Natural killer cell (primary cell): ENCODE results near the gene NHSL1. TPM values are rescaled to one million over a fixed set of nuclear protein-coding genes. Genes with fewer than 3 reads are reported as not detected.

ENCODE experiments used
- ATAC-seq, 3 donors: fragments of 150-1000 bp in 2 of 3; fragments of 200-7000 bp in 1 of 3; cut with Tn5 transposase; 1 replicate in 1 of 3; 2 replicates in 2 of 3; pipeline ENCODE4 v1.10.0; 2021; ENCODE audit warnings: mild to moderate bottlenecking in 2 of 3, moderate library complexity in 2 of 3
- DNase-seq, 2 donors: peaks; one replicate each; pipeline versions ENCODE4 v3.0.0 to v3.0.0-alpha.2; 2013 to 2021; ENCODE audit warnings: mixed read lengths in 1 of 2
- H3K27ac ChIP-seq: one replicate; pipeline ENCODE4 v1.5.1; 2013; ENCODE audit warnings: mild to moderate bottlenecking, low read length
- H3K27me3 ChIP-seq: one replicate; pipeline ENCODE4 v1.6.1; 2013; ENCODE audit warnings: low read length; ENCODE audit not compliant: control insufficient read depth, insufficient read depth
- H3K36me3 ChIP-seq: one replicate; pipeline ENCODE4 v1.6.1; 2013; ENCODE audit warnings: low read length; ENCODE audit not compliant: control insufficient read depth, insufficient read depth
- H3K4me1 ChIP-seq: one replicate; pipeline ENCODE4 v1.6.1; 2013; ENCODE audit warnings: low read length; ENCODE audit not compliant: control insufficient read depth, insufficient read depth
- H3K4me3 ChIP-seq: one replicate; pipeline ENCODE4 v1.5.1; 2013; ENCODE audit warnings: low read length
- H3K9me3 ChIP-seq: one replicate; pipeline ENCODE4 v1.6.1; 2013; ENCODE audit warnings: low read length; ENCODE audit not compliant: control insufficient read depth, insufficient read depth
- H3K27ac Mint-ChIP-seq, 2 donors: one replicate each; pipeline ENCODE4 v1.8.0; 2022; ENCODE audit warnings: mild to moderate bottlenecking in 2 of 2, mixed read lengths in 2 of 2, moderate library complexity in 1 of 2
- H3K27me3 Mint-ChIP-seq, 2 donors: one replicate each; pipeline ENCODE4 v1.8.0; 2022; ENCODE audit warnings: low read depth in 2 of 2, mixed read lengths in 2 of 2
- H3K36me3 Mint-ChIP-seq: one replicate; pipeline ENCODE4 v1.8.0; 2022; ENCODE audit warnings: mixed read lengths
- H3K4me1 Mint-ChIP-seq, 2 donors: one replicate each; pipeline ENCODE4 v1.8.0; 2022; ENCODE audit warnings: mixed read lengths in 2 of 2
- H3K4me3 Mint-ChIP-seq: one replicate; pipeline ENCODE4 v1.8.0; 2022; ENCODE audit warnings: mild to moderate bottlenecking, moderate library complexity, mixed read lengths
- H3K9me3 Mint-ChIP-seq, 2 donors: one replicate each; pipeline ENCODE4 v1.8.0; 2022; ENCODE audit warnings: mixed read lengths in 2 of 2
- CTCF ChIP-seq: fragments of 200-600 bp; IDR thresholded peaks from one replicate; pipeline ENCODE4 v1.8.0; 2022; ENCODE audit warnings: antibody characterized with exemption
- WGBS: methylation state at CpG from one replicate; pipeline ENCODE4 v1.1.7; 2013; ENCODE audit warnings: missing lambda C conversion rate; ENCODE audit not compliant: insufficient coverage; 5-methylcytosine and 5-hydroxymethylcytosine counted together
- intact Hi-C: fragments of 100-400 bp; cut with micrococcal nuclease; formaldehyde crosslinking; loops from one replicate; pipeline ENCODE4 v1.14.2; 2022
- total RNA-seq, 4 donors: library from RNA; stranded (reverse); fragments of 120-200 nt in 1 of 4; gene quantifications; one replicate each; pipeline versions ENCODE4 v1.2.3 to v1.2.4, GENCODE V29; 2013 to 2022

The NHSL1 gene
- under 1 TPM; 0.38 to 0.75 (median 0.68) TPM for total RNA-seq
- 0.65 TPM for total RNA-seq (2013)

GRCh38 chr6:138499303-138500018, at the start of gene NHSL1:
Gene NHSL1, minus strand, starts transcription at chr6:138499494. Its CDS starts 204 bp downstream, at chr6:138499290.
- peaks cover 21 to 42% of the 10 kb centered on the region in 2 donors for H3K27me3 Mint-ChIP-seq
- no peak for TF ChIP-seq CTCF
- H3K27me3 ChIP-seq: peaks cover 3% of the 10 kb centered on the region
- ATAC-seq (no peak), DNase-seq (no peak)
- intact Hi-C loops: no loop called here
- no peaks in the 10 kb centered on the region for H3K36me3 Mint-ChIP-seq
- H3K4me3 Mint-ChIP-seq: no peak within 1 kb of the TSS
- 26% methylated on average over 7 of the region's 8 CpGs for WGBS
- no peak within 1 kb of the TSS for H3K27ac ChIP-seq
- H3K36me3 ChIP-seq: no peaks in the 10 kb centered on the region
- H3K27ac Mint-ChIP-seq: no peak within 1 kb of the TSS
- no peaks in the 10 kb centered on the region for H3K9me3 Mint-ChIP-seq
- no peak within 1 kb of the TSS for H3K4me3 ChIP-seq
- H3K4me1 ChIP-seq: no peaks in the 10 kb centered on the region
- no peaks in the 10 kb centered on the region for H3K4me1 Mint-ChIP-seq
- H3K9me3 ChIP-seq: no peaks in the 10 kb centered on the region

- no peaks in the 10 kb centered on the region for H3K36me3 Mint-ChIP-seq
- Histone ChIP-seq H3K27me3 (no peaks in the 10 kb centered on the region), H3K4me1 (no peaks in the 10 kb centered on the region), H3K36me3 (no peaks in the 10 kb centered on the region), H3K27ac (no peak overlapping the region), H3K9me3 (no peaks in the 10 kb centered on the region), H3K4me3 (no peak overlapping the region)
- no peak overlapping the region for H3K27ac Mint-ChIP-seq
- DNase-seq (no peak), ATAC-seq (peak; percentile 32 to 48 (median 40))
- WGBS: 20% methylated on average over 5 of the region's 5 CpGs
- no peaks in the 10 kb centered on the region for H3K9me3 Mint-ChIP-seq
- no peak overlapping the region for H3K4me3 Mint-ChIP-seq
- H3K4me1 Mint-ChIP-seq: peaks cover 6 to 7% of the 10 kb centered on the region in 2 donors
- no peak for TF ChIP-seq CTCF
- H3K27me3 Mint-ChIP-seq: peaks cover 19 to 35% of the 10 kb centered on the region in 2 donors
- intact Hi-C loops: no loop called here
Observed at GRCh38 chr6:138546733-138547185, 47.5 kb upstream of the NHSL1 start.

- DNase-seq (no peak), ATAC-seq (no peak)
- no peak for TF ChIP-seq CTCF
- Histone ChIP-seq H3K27ac (no peak overlapping the region), H3K4me1 (no peaks in the 10 kb centered on the region), H3K27me3 (no peaks in the 10 kb centered on the region), H3K9me3 (no peaks in the 10 kb centered on the region), H3K36me3 (no peaks in the 10 kb centered on the region), H3K4me3 (no peak overlapping the region)
- Mint-ChIP-seq H3K9me3 (no peaks in the 10 kb centered on the region), H3K27me3 (peaks cover 16 to 37% of the 10 kb centered on the region in 2 donors), H3K27ac (no peak overlapping the region), H3K4me3 (no peak overlapping the region), H3K4me1 (peaks cover 6 to 7% of the 10 kb centered on the region in 2 donors), H3K36me3 (no peaks in the 10 kb centered on the region)
- 81% methylated on average over 6 of the region's 6 CpGs for WGBS
- intact Hi-C loops: no loop called here
Observed at GRCh38 chr6:138545621-138545980, 46.3 kb upstream of the NHSL1 start.

GRCh38 chr6:138544501-138544900, 45.2 kb upstream of the NHSL1 start:
- Histone ChIP-seq H3K4me1 (no peaks in the 10 kb centered on the region), H3K36me3 (no peaks in the 10 kb centered on the region), H3K9me3 (no peaks in the 10 kb centered on the region), H3K27me3 (no peaks in the 10 kb centered on the region), H3K4me3 (no peak overlapping the region), H3K27ac (no peak overlapping the region)
- H3K4me3 Mint-ChIP-seq: no peak overlapping the region
- H3K27me3 Mint-ChIP-seq: peaks cover 16 to 37% of the 10 kb centered on the region in 2 donors
- no peaks in the 10 kb centered on the region for H3K9me3 Mint-ChIP-seq
- no peak for DNase-seq
- no peak for ATAC-seq
- no peak overlapping the region for H3K27ac Mint-ChIP-seq
- H3K4me1 Mint-ChIP-seq: peaks cover 6 to 7% of the 10 kb centered on the region in 2 donors
- WGBS: 94% methylated on average over 1 of the region's 3 CpGs
- H3K36me3 Mint-ChIP-seq: no peaks in the 10 kb centered on the region
- TF ChIP-seq CTCF: no peak
- intact Hi-C loops: no loop called here
